Osteocyte (in vitro differentiated cells): Measurements from ENCODE around the gene MTSS2. TPM values are rescaled to one million over a fixed set of nuclear protein-coding genes. Genes with fewer than 3 reads are reported as not detected.

Experiments
- DNase-seq: peaks from one replicate; pipeline ENCODE4 v3.0.0; 2021; ENCODE audit warnings: mixed read lengths; ENCODE audit not compliant: unreplicated experiment; ENCODE audit errors: extremely low spot score
- H3K27ac Mint-ChIP-seq: one replicate; pipeline ENCODE4 v1.8.0; 2021; ENCODE audit warnings: mild to moderate bottlenecking, mixed read lengths; ENCODE audit not compliant: unreplicated experiment
- H3K27me3 Mint-ChIP-seq: one replicate; pipeline ENCODE4 v1.8.0; 2021; ENCODE audit warnings: mixed read lengths; ENCODE audit not compliant: unreplicated experiment
- H3K36me3 Mint-ChIP-seq: one replicate; pipeline ENCODE4 v1.8.0; 2021; ENCODE audit warnings: mixed read lengths; ENCODE audit not compliant: unreplicated experiment
- H3K4me1 Mint-ChIP-seq: one replicate; pipeline ENCODE4 v1.8.0; 2021; ENCODE audit warnings: mixed read lengths; ENCODE audit not compliant: unreplicated experiment
- H3K4me3 Mint-ChIP-seq: one replicate; pipeline ENCODE4 v1.8.0; 2021; ENCODE audit warnings: mild to moderate bottlenecking, moderate library complexity, mixed read lengths; ENCODE audit not compliant: unreplicated experiment
- H3K9me3 Mint-ChIP-seq: one replicate; pipeline ENCODE4 v1.8.0; 2021; ENCODE audit warnings: mixed read lengths; ENCODE audit not compliant: unreplicated experiment
- CTCF ChIP-seq: fragments of 200-600 bp; sonication (generic); IDR thresholded peaks from 2 replicates; pipeline ENCODE4 v1.5.0; 2021; ENCODE audit warnings: antibody characterized with exemption, mild to moderate bottlenecking, moderate library complexity
- total RNA-seq: library from RNA; stranded (reverse); gene quantifications from 2 replicates; pipeline ENCODE4 v1.2.1, GENCODE V29; 2021

Gene MTSS2
- total RNA-seq, 1 donor from 2014 or later = 156 TPM

DNA sequence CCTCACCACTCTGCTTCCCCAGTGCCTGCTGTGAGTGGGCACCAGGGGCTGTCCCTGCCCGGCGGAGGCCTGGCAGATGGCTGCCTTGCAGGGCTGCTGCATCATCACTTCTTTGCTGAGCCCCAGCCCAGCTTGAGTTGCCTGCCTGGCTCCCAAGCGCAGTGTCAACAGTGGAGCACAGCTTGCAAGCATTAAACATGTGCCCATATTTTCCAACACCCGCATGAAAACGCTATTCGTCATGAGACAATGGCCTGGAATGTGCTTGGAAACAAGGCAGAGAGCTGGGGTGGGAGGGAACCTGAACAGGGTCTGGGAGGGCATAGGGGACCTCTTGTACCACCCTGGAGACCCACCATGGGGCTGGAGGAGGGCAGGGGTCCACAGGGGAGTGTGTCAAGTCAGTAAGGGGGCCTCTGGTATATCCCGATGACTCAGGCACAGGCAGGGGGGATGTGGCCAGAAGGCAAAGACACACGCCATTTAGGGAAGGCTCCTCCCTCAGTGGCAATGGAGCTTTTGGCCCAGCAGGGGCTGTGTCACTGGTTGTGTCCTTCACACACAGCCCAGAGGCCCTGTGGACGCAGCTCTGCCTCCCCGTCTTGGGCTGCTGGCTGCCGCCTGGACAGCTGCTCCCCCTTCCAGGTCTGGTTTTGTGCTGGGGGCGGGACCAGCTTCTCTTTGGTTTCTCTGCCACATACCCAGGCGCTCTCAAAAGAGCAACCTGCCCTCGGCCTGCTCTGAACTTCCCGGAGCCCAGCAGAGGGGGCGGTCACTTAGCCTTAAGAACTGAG, 17.4 kb upstream of the MTSS2 start:
- no peaks in the 10 kb centered on the region for H3K36me3 Mint-ChIP-seq
- H3K4me3 Mint-ChIP-seq = no peak overlapping the region
- TF ChIP-seq CTCF = peak; percentile 60
- no peaks in the 10 kb centered on the region for H3K27me3 Mint-ChIP-seq
- H3K27ac Mint-ChIP-seq = peak overlapping the region; percentile 100
- peak; percentile 94 for DNase-seq
- peaks cover 97% of the 10 kb centered on the region for H3K4me1 Mint-ChIP-seq
- no peaks in the 10 kb centered on the region for H3K9me3 Mint-ChIP-seq

DNA sequence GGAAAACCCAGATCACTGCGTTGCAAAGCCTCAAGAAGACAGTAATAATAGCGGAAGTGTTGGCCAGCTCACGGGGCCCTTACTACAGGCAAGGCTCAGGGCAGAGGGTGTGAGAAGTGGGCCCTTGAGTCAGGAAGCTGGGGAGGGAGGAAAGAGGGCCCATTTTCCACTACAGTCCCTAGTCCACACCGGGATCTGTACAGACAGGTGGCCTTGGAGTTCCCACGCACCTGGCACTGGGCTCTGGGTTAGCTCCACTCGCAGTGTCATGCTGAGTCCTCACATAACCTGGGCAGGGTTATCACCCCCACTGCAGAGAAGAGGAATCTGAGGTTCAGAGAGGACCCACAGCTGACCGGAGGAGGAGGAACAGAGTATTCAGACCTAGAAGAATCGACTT, 16.8 kb upstream of the MTSS2 start:
- no peak for TF ChIP-seq CTCF
- no peaks in the 10 kb centered on the region for H3K9me3 Mint-ChIP-seq
- no peaks in the 10 kb centered on the region for H3K27me3 Mint-ChIP-seq
- peaks cover 97% of the 10 kb centered on the region for H3K4me1 Mint-ChIP-seq
- no peak overlapping the region for H3K4me3 Mint-ChIP-seq
- peaks cover 3% of the 10 kb centered on the region for H3K36me3 Mint-ChIP-seq
- DNase-seq = no peak
- peak overlapping the region; percentile 100 for H3K27ac Mint-ChIP-seq

DNA sequence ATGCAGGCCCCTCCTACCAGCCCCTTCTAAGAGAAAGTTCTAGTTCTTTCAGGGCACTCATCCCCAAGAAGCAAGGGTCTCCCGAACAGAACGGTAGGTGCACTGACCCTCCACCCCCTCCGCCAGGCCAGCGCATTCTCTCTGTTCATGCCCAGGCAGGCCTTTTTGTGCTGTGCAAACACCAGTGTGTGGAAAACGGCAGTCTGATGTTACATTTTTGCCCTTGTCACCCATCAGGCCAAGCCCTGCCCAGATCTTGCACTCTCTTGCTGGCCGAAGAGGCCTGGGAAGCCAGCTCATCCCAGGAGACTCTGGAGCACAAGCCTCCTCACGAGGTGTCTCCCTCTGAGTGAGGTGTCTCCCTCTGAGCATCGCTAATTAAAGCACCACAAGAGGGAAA, 16.1 kb upstream of the MTSS2 start:
- H3K4me3 Mint-ChIP-seq = no peak overlapping the region
- no peak for TF ChIP-seq CTCF
- H3K27ac Mint-ChIP-seq = peak overlapping the region; percentile 100
- peaks cover 97% of the 10 kb centered on the region for H3K4me1 Mint-ChIP-seq
- no peaks in the 10 kb centered on the region for H3K9me3 Mint-ChIP-seq
- H3K36me3 Mint-ChIP-seq = peaks cover 3% of the 10 kb centered on the region
- no peaks in the 10 kb centered on the region for H3K27me3 Mint-ChIP-seq
- no peak for DNase-seq

- H3K27ac Mint-ChIP-seq = peak overlapping the region; percentile 100
- no peak for TF ChIP-seq CTCF
- peaks cover 97% of the 10 kb centered on the region for H3K4me1 Mint-ChIP-seq
- H3K9me3 Mint-ChIP-seq = no peaks in the 10 kb centered on the region
- peaks cover 3% of the 10 kb centered on the region for H3K36me3 Mint-ChIP-seq
- H3K4me3 Mint-ChIP-seq = no peak overlapping the region
- no peak for DNase-seq
- H3K27me3 Mint-ChIP-seq = no peaks in the 10 kb centered on the region
Measured at GRCh38 chr16:70701596-70701995, 15.7 kb upstream of the MTSS2 start.

DNA sequence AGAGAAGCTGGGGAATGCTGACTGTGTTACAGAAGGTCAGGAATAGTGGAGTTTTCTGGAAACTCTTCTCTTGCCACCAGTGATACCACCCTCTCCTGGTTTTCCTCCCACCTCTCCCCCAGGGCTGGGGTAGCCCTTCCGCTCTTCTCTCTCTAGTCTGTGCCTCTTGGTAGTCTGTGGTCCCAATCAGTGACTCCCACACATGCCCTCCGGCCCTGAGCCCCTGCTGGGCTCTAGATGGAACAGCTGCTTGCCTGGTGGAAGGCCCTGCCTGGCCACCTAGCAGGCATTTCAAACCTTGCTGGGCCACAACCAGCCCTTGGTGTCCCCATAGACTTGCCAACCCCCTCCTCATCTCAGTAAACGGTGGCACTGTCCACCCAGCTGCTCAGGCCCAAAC, 15.2 kb upstream of the MTSS2 start:
- peaks cover 98% of the 10 kb centered on the region for H3K4me1 Mint-ChIP-seq
- H3K27me3 Mint-ChIP-seq = no peaks in the 10 kb centered on the region
- peaks cover 3% of the 10 kb centered on the region for H3K36me3 Mint-ChIP-seq
- H3K27ac Mint-ChIP-seq = peak overlapping the region; percentile 100
- DNase-seq = no peak
- TF ChIP-seq CTCF = no peak
- no peak overlapping the region for H3K4me3 Mint-ChIP-seq
- no peaks in the 10 kb centered on the region for H3K9me3 Mint-ChIP-seq
